ENCODE measurements around the gene ZNF408.
"Not testable (repeated sequence)": the region's sequence is repeated elsewhere in the genome, so short reads cannot be mapped to it uniquely, and the experiment has no call there.

Gene ZNF408

GRCh38 chr11:46696212-46696558, 4.6 kb upstream of the ZNF408 start:
- no peak for DNase-seq

GRCh38 chr11:46697303-46697702, 3.5 kb upstream of the ZNF408 start:
- no peak for DNase-seq

- DNase-seq, result no peak
Measured at GRCh38 chr11:46697723-46698122, 3.1 kb upstream of the ZNF408 start.

GRCh38 chr11:46698597-46698996, 2.2 kb upstream of the ZNF408 start:
- DNase-seq, result no peak

GRCh38 chr11:46701078-46701654, 335 bp downstream of the ZNF408 start:
- DNase-seq, result no peak

GRCh38 chr11:46705070-46705688, 4.3 kb downstream of the ZNF408 start:
- DNase-seq, result no peak

- no peak for DNase-seq
Measured at GRCh38 chr11:46706886-46707285, 6.1 kb downstream of the ZNF408 start.

- DNase-seq, result not testable (repeated sequence)
Measured at GRCh38 chr11:46709351-46709750, 8.5 kb downstream of the ZNF408 start.

- no peak for DNase-seq
Measured at GRCh38 chr11:46710821-46711269, 10.0 kb downstream of the ZNF408 start.

- no peak for DNase-seq
Measured at GRCh38 chr11:46711303-46711702, 10.5 kb downstream of the ZNF408 start.

GRCh38 chr11:46712874-46713576, 12.2 kb downstream of the ZNF408 start:
- DNase-seq, result no peak

GRCh38 chr11:46717825-46718154, 17.0 kb downstream of the ZNF408 start:
- DNase-seq, result not testable (repeated sequence)

- no peak for DNase-seq
Measured at GRCh38 chr11:46718155-46719019, 17.6 kb downstream of the ZNF408 start.

GRCh38 chr11:46719048-46719542, 18.3 kb downstream of the ZNF408 start, which contains the start of gene F2:
Gene F2 (plus strand): TSS chr11:46719213. CDS start chr11:46719236, 23 bp downstream.
- no peak for DNase-seq

- DNase-seq, result no peak
Measured at GRCh38 chr11:46719543-46720218, 18.9 kb downstream of the ZNF408 start.

GRCh38 chr11:46721286-46721685, 20.5 kb downstream of the ZNF408 start:
- DNase-seq, result no peak

GRCh38 chr11:46722566-46723358, 21.9 kb downstream of the ZNF408 start:
- no peak for DNase-seq

GRCh38 chr11:46723359-46723680, 22.5 kb downstream of the ZNF408 start:
- DNase-seq, result no peak

GRCh38 chr11:46724088-46724487, 23.3 kb downstream of the ZNF408 start:
- DNase-seq, result no peak

- DNase-seq, result no peak
Measured at GRCh38 chr11:46725338-46726205, 24.7 kb downstream of the ZNF408 start.

Data from right kidney (tissue), 1 donor.